ENCODE measurements around the gene GPC6. TPM values are rescaled to one million over a fixed set of nuclear protein-coding genes. Genes with fewer than 3 reads are reported as not detected.

Gene GPC6
- total RNA-seq, 1 experiment from 2014 or later = 0.22 TPM

GRCh38 chr13:93881411-93881810, 654.8 kb downstream of the GPC6 start (continued):
- TF ChIP-seq CTCF (IDR thresholded peaks at IDR 0.05 in 2 of 3, conservative IDR thresholded peaks at IDR 0.05 in 1 of 3; ENCODE audit: borderline replicate concordance in 1 of 3, insufficient read depth in 1 of 3, low read depth in 2 of 3, low read length in 2 of 3) = no peak
- no peak for TF ChIP-seq ZNF274 (IDR thresholded peaks at IDR 0.05; ENCODE audit: low read depth, low read length)
- no peak for TF ChIP-seq JUND (IDR thresholded peaks at IDR 0.05)
- no peak for TF ChIP-seq EZH2 (IDR thresholded peaks at IDR 0.05)
- no peak for TF ChIP-seq POLR2AphosphoS5 (IDR thresholded peaks at IDR 0.05; ENCODE audit: low read depth, low read length)
- TF ChIP-seq SRF (IDR thresholded peaks at IDR 0.05; ENCODE audit: low read depth) = no peak
- TF ChIP-seq EZH2phosphoT487 (IDR thresholded peaks at IDR 0.05; ENCODE audit: borderline replicate concordance) = no peak
- TF ChIP-seq FOSL1 (IDR thresholded peaks at IDR 0.05; ENCODE audit: low read depth) = no peak
- no peak for TF ChIP-seq ZFX (IDR thresholded peaks at IDR 0.05)
- no peak for TF ChIP-seq POLR2A (IDR thresholded peaks at IDR 0.05; ENCODE audit: borderline replicate concordance, extremely low read depth, insufficient read depth, insufficient read length)

GRCh38 chr13:93882086-93882651, 655.6 kb downstream of the GPC6 start:
- H2AFZ ChIP-seq (ENCODE audit: low read depth, low read length, poor library complexity, severe bottlenecking) = no peak overlapping the region
- ATAC-seq (no peak), DNase-seq (ENCODE audit: low read depth, low spot score) (no peak)
- no peak overlapping the region for H3K27ac ChIP-seq (ENCODE audit: low read depth, low read length)
- no peaks in the 10 kb centered on the region for H3K36me3 ChIP-seq (ENCODE audit: control insufficient read depth in 1 of 2, insufficient read depth in 2 of 2, low read length in 2 of 2)
- CTCF ChIA-PET = no interaction called here
- TF ChIP-seq ZNF274 (IDR thresholded peaks at IDR 0.05; ENCODE audit: low read depth, low read length) = no peak
- no peak for TF ChIP-seq SP1 (IDR thresholded peaks at IDR 0.05; ENCODE audit: low read depth)
- TF ChIP-seq TCF7L2 (IDR thresholded peaks at IDR 0.05; ENCODE audit: borderline replicate concordance, extremely low read depth, insufficient read depth, insufficient read length) = no peak
- TF ChIP-seq YY1 (IDR thresholded peaks at IDR 0.05; ENCODE audit: extremely low read depth, insufficient replicate concordance, low read depth, low read length) = no peak
- no peak for TF ChIP-seq CEBPB (IDR thresholded peaks at IDR 0.05; ENCODE audit: low read depth)
- POLR2A ChIA-PET = no interaction called here
- intact Hi-C loops (cut with micrococcal nuclease) = no loop called here
- H3K4me2 ChIP-seq (ENCODE audit: low read length) = no peak overlapping the region
- no peaks in the 10 kb centered on the region for H4K20me1 ChIP-seq (ENCODE audit: insufficient read depth)
- H3K9me2 ChIP-seq (ENCODE audit: insufficient read depth) = no peaks in the 10 kb centered on the region
- H3K4me3 ChIP-seq (replicated peaks in 1 of 2; ENCODE audit: low read depth in 1 of 2, low read length in 2 of 2) = no peak overlapping the region
- no peaks in the 10 kb centered on the region for H3K4me1 ChIP-seq (ENCODE audit: control insufficient read depth in 1 of 2, insufficient read depth in 2 of 2, low read length in 2 of 2)
- no TSS peak for BruUV-seq (replicated peaks)
- H3K9me3 ChIP-seq (ENCODE audit: control insufficient read depth in 1 of 2, insufficient read depth in 1 of 2, low read depth in 1 of 2, low read length in 2 of 2) = peaks cover 9 to 10% of the 10 kb centered on the region in 2 experiments; a peak in 3 of 4 replicates
- no peaks in the 10 kb centered on the region for H3K27me3 ChIP-seq (ENCODE audit: insufficient read depth, low read length)
- no peak overlapping the region for H3K9ac ChIP-seq (ENCODE audit: low read length)
- RAD21 ChIA-PET (ENCODE audit: low non-redundant PET in 1 of 2, low total read pairs in 2 of 2, uncharacterized antibody in 2 of 2, unreplicated experiment in 2 of 2) = no interaction called here
- H3K79me2 ChIP-seq (ENCODE audit: insufficient read depth, low read length) = no peaks in the 10 kb centered on the region
